Neutrophil (primary cell): ENCODE data around the gene LIFR.

Experiments
- H3K27ac ChIP-seq: fragments of 200-600 bp; sonication (generic); 2 replicates; pipeline ENCODE4 v1.5.1; 2016; ENCODE audit warnings: mild to moderate bottlenecking, moderate library complexity
- H3K27me3 ChIP-seq: fragments of 200-600 bp; sonication (generic); 2 replicates; pipeline ENCODE4 v1.6.0; 2016; ENCODE audit warnings: mild to moderate bottlenecking
- H3K36me3 ChIP-seq: fragments of 200-600 bp; sonication (generic); 2 replicates; pipeline ENCODE4 v1.5.1; 2017
- H3K4me1 ChIP-seq, 2 experiments: fragments of 200-600 bp in 1 of 2; sonication (generic) in 1 of 2; 1 replicate in 1 of 2; 2 replicates in 1 of 2; pipeline versions ENCODE4 v1.5.1 to v1.6.1; 2013 to 2016; ENCODE audit warnings: low read depth in 1 of 2, low read length in 1 of 2, mild to moderate bottlenecking in 1 of 2, moderate library complexity in 1 of 2; ENCODE audit not compliant: control insufficient read depth in 1 of 2, insufficient read depth in 1 of 2
- H3K4me3 ChIP-seq, 2 experiments: fragments of 200-600 bp in 1 of 2; sonication (generic) in 1 of 2; 1 replicate in 1 of 2; 2 replicates in 1 of 2; pipeline ENCODE4 v1.5.1; 2013 to 2016; ENCODE audit warnings: low read depth in 1 of 2, low read length in 1 of 2, mild to moderate bottlenecking in 1 of 2, moderate library complexity in 1 of 2
- H3K9me3 ChIP-seq: fragments of 200-600 bp; sonication (generic); 2 replicates; pipeline ENCODE4 v1.5.1; 2016
- TF ChIP-seq, protein P1 (sequence below): fragments of 200-600 bp; sonication (generic); IDR thresholded peaks from 2 replicates; pipeline ENCODE4 v1.5.1; 2016; ENCODE audit warnings: antibody characterized with exemption

LIFR gene

DNA sequence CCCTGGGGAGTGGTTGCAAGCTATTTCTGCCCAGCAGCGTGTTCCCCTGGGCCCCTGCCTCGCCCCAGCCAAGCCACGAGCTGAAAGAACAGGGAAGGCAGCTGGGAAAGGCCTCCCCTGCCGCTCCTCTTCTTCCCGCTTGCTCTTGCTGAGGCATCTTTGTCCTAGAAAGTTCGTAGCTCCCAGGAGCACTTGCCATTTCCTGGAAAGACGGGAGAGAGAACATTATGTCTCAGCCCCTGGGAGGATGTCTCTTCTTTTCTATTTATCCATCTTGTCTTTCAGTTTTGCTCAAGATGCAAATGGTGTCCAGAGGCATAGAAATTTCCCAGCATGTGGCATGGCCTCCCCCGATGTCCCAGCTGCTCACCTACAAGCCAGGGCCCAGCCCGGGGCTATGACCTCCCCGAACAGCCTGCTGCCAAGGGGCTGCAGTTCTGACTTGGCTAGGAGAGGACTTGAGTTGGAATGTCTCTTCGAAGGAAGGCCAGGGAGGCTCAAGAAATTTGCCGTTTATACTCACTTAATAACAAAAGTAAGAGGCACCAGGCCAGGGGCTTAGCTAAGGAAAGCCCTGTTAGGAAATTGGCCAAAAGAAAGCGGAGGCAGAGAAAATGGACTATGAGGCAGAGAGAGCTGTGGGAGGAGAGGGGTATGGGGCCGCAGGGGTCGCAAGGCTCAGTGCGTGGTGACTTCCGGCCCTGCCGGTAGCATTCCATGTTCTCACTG, 87.3 kb downstream of the LIFR start:
- Histone ChIP-seq H3K36me3 (no peaks in the 10 kb centered on the region), H3K9me3 (no peaks in the 10 kb centered on the region), H3K27ac (no peak overlapping the region), H3K4me1 (no peaks in the 10 kb centered on the region), H3K27me3 (peaks cover 69% of the 10 kb centered on the region), H3K4me3 (no peak overlapping the region)
- TF ChIP-seq, protein P1, sequence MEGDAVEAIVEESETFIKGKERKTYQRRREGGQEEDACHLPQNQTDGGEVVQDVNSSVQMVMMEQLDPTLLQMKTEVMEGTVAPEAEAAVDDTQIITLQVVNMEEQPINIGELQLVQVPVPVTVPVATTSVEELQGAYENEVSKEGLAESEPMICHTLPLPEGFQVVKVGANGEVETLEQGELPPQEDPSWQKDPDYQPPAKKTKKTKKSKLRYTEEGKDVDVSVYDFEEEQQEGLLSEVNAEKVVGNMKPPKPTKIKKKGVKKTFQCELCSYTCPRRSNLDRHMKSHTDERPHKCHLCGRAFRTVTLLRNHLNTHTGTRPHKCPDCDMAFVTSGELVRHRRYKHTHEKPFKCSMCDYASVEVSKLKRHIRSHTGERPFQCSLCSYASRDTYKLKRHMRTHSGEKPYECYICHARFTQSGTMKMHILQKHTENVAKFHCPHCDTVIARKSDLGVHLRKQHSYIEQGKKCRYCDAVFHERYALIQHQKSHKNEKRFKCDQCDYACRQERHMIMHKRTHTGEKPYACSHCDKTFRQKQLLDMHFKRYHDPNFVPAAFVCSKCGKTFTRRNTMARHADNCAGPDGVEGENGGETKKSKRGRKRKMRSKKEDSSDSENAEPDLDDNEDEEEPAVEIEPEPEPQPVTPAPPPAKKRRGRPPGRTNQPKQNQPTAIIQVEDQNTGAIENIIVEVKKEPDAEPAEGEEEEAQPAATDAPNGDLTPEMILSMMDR: no peak

DNA sequence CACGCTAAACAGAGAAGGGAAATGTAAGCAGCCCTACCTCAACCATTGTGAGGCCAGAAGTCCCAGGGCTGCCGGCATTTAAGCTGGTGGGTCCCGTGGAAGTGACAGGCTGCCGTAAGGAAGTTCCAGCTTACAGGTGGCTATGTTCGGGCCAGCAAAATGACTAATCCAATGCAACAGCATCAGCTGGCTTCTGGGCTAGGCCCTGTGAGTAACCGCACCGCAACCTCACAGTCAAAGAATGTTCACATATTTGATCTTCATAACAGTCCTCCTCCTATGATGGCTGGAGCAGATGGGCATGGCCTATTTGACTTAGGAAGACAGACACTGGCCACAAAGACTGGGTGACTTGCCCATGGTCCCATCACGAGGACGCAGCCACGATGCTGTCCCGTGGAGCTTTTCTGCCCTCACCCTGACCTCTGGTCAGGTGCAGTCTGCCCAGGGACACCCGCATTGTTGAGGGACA, 88.2 kb downstream of the LIFR start:
- Histone ChIP-seq H3K4me1 (no peaks in the 10 kb centered on the region), H3K9me3 (no peaks in the 10 kb centered on the region), H3K4me3 (no peak overlapping the region), H3K27ac (no peak overlapping the region), H3K36me3 (no peaks in the 10 kb centered on the region), H3K27me3 (peaks cover 67% of the 10 kb centered on the region)
- TF ChIP-seq, protein P1: no peak

DNA sequence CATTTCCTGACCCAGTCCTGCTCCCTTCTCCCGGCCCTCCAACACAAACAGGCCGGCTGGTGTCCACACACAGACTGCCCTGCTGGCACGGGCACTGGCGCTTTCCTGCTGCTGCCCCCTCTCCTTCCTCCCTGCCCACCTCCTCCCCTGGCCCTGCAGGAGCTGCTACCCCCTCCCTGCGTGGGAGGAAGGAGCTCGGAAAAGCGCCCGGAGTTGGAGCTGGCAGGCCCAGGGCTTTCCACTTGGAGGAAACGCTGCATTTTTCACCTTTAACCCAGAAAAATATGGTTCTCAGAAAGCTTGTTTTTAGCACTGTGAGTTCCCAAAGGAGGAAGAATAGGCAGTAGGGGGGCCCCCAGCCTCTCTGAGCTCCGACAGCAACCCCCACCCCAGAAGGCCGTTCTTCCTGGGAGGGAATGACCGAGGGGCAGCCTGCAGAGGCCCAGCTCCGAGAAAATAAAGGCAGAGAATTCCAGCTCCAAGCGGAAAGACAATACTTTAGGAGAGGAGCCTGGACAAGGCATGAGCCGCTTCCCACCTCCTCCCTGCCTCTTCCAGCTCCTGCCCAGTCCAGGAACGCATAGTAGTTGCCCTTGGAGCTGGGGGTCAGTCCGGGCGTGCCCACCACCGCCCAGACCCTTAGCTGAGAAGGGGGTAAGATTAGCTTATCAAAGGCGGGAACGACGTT, 88.9 kb downstream of the LIFR start:
- H3K36me3 ChIP-seq: no peaks in the 10 kb centered on the region
- TF ChIP-seq, protein P1: no peak
- peaks cover 61% of the 10 kb centered on the region for H3K27me3 ChIP-seq
- H3K9me3 ChIP-seq: no peaks in the 10 kb centered on the region
- H3K4me3 ChIP-seq: no peak overlapping the region
- H3K27ac ChIP-seq: no peak overlapping the region
- no peaks in the 10 kb centered on the region for H3K4me1 ChIP-seq

DNA sequence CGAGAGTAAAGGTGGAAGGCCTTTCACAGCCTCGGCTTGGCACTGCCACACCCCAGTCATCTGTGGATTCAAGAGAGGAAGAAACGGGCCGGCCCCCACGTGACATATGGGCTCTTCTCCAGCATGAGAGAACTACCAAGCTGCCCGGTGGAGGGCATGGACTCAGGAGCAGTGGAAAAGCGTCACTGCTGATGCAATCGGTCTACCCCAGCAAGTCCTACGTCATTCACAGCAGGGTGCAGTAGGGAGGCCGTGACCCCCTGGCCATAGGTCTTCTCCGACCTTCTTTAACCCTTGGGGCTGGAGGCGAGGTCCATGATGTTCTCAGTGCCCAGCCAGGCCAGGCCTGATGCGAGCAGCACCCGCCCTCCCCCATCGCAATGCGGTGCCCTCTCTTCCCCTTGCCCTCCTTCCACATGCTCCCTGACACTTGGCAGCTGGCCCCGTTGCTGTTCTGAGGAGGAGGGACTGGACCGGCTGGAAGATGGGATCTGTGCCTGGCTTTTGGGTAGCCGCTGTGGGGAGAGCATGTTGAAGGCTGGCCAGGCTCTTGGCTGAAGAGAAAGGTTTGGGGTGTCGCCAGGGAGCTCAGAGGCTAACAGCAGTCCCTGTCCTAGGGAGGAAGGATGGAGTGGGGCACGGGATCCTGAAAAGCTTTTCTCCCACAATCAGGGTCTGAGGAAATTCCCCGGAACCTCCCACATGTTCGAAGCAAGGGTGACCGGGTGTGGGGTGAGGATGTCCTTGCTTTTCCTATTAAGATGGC, 89.8 kb downstream of the LIFR start:
- Histone ChIP-seq H3K36me3 (no peaks in the 10 kb centered on the region), H3K27ac (no peak overlapping the region), H3K4me3 (no peak overlapping the region), H3K27me3 (peaks cover 66% of the 10 kb centered on the region), H3K4me1 (no peaks in the 10 kb centered on the region), H3K9me3 (no peaks in the 10 kb centered on the region)
- TF ChIP-seq, protein P1: no peak

DNA sequence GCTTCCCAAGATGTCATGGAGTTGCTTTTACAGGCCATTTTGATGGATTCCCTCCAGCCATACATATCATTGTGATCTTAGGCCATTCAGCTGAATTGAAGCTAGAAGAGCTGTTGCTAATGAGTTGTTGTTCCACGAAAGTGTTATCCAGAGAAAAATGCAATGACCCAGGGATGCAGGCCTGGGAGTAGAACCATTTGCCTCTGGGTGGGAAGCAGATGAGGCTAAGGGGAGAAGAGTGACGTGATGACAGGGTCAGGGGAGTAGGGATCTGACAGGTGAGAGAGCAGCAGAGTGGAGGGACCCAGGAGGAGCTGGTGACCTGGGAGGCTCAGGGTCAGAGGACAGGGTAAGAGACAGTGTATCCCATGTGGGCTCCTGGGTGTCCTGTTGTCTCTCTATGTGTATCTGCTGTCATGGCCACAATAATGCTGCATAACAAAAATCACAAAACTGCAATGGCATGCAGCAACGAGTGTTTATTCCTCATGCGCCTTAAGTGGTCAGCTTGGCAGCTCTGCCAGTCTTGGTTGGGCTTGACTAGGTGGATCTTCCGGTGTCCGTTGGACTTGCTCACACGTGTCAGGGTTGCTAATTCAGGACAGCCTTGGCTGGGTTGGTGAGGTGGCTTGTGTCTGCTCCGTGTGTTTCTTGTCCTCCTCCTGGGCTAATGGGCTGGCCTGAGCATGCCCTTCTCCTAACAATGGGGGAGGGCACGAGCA, 90.6 kb downstream of the LIFR start:
- Histone ChIP-seq H3K27me3 (peaks cover 71% of the 10 kb centered on the region), H3K9me3 (no peaks in the 10 kb centered on the region), H3K4me3 (no peak overlapping the region), H3K27ac (no peak overlapping the region), H3K4me1 (no peaks in the 10 kb centered on the region), H3K36me3 (no peaks in the 10 kb centered on the region)
- TF ChIP-seq, protein P1: no peak
